Dedifferentiated amniotic fluid mesenchymal stem cell (primary cell): ENCODE measurements around the gene PRR5.

Experiments used
- DNase-seq: peaks from one replicate; pipeline ENCODE4 v3.0.0-alpha.2; 2016; ENCODE audit errors: extremely low spot score

The PRR5 gene

DNA sequence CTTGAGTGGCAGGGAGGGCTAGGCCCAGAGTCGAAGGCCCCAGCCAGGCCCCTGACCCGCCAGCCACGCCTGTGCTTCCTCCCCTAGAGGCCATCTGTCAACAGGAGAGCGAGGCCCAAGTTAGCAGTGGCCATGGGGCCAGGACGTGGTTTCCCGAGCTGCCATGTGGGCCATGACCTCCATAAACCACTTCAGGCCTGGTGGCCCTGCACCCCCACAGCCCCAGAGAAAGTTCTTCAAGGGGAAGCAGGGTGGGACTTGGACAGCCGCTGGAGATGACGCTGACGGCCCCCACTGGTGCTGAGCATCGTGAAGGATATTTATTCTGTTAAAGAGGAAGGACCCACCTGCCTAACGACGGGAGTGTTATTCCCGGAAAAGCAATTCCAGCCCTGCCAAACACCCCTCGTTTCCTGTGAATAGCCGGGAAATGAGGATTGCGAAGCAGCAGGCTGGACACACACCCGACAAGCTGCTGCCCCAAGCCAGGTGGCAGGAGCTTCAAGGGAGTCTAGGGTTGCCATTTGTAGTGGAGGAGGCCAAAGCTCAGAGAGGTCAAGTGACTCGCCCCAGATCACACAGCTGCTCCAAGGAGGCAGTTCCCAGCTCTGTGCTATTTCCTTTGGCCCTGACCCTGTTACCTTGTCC lies 12.8 kb downstream of the PRR5 start:
- no peak for DNase-seq

- no peak for DNase-seq
These were observed 16.4 kb downstream of the PRR5 start for GRCh38 chr22:44718418-44718817.

- no peak for DNase-seq
These were observed 17.8 kb downstream of the PRR5 start for GRCh38 chr22:44719586-44720368.

DNA sequence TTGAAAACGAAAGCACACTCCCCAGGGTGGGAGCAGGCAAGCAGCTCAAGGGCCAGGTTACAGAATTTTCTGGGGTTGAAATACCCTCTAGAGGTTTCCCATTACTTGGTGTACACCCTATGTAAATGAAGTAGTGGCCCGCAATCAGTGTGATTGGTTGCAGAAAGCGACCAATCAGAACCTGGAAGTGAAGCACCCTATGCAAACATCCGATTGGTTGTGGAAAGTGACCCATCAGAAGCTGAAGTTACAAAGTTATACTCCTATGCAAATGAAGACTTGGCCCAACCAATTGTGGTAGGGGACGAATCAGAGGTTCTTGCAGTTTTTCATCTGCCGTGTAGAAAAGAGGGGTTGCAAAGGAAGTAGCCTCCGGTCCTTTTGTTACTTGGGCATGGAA lies 19.2 kb downstream of the PRR5 start:
- no peak for DNase-seq

DNA sequence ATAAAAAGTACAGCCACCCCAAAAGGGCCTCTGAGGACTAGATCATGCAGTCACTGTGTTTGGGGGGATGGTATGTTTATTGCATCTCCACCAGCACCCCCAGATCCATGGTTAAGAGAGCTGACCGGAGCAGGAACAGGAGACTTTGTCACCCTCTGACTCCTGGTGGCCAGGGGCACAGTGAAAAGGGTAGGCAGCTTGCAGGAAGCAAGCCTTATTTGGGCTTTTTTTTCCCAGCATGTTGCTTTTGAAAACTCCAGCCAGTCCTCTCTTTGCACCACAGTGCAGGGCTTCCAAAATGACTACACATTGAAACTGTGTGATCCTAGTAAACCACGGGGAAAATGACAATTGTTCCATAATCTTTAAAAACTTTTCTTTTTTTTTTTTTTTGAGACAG lies 20.6 kb downstream of the PRR5 start:
- no peak for DNase-seq

GRCh38 chr22:44723801-44724200 lies 21.8 kb downstream of the PRR5 start:
- no peak for DNase-seq

- no peak for DNase-seq
These were observed 22.4 kb downstream of the PRR5 start for GRCh38 chr22:44724416-44724815.

- DNase-seq: no peak
These were observed 22.9 kb downstream of the PRR5 start for GRCh38 chr22:44724859-44725258.

DNA sequence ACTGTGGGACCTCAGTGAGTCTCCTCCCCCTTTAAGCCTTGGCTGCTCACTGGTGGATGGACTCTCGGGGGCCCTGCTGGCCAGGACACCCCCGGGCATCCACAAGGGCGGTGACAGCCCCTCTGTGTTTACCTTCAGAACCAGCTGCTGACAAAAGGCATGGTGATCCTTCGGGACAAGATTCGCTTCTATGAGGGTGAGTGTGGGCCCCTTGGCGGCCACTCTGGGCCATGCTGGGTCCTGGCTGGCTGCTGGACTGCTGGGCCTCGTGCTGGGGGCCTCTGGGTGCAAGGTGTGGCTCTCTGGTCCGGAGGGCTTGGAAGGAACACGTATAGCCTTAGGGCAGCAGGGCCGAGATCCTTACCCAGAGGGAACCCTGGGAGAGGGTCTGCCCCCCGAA lies 24.4 kb downstream of the PRR5 start:
- no peak for DNase-seq

GRCh38 chr22:44727148-44727547 lies 25.1 kb downstream of the PRR5 start:
- DNase-seq: no peak

- no peak for DNase-seq
These were observed 25.7 kb downstream of the PRR5 start for GRCh38 chr22:44727709-44728108.

DNA sequence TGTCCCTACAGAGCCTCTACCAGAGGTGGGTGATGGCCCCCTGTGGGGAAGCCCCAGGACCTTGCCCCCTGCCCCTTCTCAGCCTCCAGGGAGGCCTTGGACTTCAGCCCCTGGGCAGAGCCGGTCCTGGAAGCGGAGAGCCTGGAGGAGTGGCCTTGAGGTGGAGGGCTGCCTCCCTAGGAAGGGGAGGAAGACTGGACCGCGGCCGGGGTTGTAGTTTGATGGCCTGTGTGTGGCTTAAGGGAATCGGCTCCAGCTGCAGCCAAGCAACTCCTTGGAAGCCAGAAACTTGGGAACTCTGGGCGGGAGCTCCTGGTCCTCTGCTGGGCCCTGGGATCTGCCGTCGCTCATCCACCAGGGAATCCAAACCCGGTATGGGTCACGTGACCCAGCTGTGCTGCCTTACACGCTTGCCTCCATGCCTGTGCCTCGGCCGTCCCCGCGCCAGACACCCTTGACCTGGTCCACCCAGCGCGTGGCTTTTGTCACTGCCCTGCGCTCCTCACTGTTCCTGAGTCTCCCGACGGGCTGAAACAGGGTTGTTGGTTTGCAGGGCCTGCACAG lies 26.8 kb downstream of the PRR5 start:
- DNase-seq: no peak

DNA sequence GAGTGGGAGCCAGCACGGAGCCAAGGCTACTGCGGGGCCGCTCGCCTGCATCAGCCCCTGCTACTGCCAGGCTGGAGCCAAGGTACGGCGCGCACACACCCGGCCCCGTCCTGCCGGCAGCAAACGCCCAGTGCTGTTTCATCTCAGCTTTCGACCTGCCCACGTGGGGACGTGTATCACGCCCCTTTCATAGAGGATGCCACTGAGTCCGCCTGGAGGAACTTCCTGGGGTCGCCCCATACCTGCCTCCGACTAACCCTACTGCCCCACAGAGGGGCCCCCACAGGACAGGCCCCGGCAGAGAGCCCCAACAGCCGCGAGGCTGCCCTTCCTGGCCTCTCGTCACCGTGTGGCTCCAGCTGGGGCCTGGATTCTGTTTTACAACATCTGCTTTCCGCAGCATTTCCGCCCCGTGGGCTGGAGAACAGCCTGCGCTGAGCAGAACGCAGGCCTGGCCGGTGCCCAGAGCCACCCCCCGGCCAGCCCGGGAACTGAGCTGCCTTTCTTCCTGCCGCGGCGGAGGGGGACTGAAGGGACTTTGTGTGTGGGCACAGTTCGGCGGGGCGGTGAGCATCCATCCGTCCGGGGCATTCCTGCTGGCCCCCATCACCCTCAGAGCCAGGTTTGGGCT lies 27.5 kb downstream of the PRR5 start:
- no peak for DNase-seq

DNA sequence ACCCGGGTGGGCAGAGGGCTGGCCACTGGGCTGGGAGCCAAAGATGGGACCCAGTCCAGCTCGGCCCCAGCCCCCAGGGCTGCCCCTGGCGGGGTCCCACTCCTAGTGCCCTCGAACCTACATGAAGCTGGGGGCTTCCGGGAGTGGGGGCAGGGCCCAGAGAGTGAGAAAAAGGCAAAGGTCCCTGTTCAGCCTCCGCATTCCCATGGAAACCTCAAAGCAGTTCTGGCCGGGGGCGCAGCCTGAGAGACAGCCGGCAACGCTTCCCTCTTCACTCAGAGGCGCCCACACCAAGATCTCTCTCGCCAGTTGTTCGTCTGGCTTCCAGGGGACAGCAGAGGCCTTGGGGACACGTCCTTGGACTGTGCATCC lies 28.0 kb downstream of the PRR5 start:
- DNase-seq: no peak

DNA sequence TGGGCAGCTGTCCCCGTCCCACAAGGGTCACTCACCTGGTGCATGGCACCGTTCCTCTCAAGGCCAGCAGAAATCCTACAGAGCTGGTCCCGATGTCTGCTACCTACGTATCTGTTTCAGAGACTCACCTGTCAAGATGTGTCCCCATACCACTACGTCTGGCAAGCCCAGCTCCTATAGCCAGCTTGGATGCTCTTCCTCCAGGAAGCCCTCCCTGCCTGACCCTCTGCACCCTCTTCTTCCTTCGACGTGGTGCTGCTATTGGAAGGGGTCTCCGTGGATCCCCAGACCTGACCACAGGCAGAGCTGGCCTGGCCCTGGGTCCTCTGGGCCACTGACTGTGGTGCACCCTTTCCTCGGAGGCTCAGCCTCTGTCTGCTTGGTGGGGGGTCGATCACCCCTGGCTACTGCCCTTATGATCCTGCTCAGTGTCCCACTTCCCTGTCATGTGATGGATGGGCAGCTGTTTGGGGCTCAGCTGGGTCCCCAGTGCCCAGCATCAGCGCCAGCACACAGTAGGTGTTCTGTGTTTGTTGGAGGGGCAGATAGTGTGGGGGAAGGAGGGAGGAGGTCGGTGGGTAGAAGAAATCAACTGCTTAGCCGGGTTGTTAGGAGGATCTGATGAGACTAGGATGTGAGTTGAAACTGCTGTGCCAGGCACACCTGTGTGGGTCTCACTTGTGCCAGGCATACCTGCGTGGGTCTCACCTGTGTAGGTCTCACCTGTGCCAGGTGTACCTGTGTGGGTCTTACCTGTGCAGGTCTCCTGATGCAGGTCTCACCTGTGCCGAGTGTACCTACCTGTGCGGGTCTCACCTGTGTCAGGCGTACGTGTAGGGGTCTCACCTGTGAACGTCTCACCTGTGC lies 28.7 kb downstream of the PRR5 start:
- DNase-seq: no peak

GRCh38 chr22:44731357-44731970 lies 29.5 kb downstream of the PRR5 start:
- no peak for DNase-seq

DNA sequence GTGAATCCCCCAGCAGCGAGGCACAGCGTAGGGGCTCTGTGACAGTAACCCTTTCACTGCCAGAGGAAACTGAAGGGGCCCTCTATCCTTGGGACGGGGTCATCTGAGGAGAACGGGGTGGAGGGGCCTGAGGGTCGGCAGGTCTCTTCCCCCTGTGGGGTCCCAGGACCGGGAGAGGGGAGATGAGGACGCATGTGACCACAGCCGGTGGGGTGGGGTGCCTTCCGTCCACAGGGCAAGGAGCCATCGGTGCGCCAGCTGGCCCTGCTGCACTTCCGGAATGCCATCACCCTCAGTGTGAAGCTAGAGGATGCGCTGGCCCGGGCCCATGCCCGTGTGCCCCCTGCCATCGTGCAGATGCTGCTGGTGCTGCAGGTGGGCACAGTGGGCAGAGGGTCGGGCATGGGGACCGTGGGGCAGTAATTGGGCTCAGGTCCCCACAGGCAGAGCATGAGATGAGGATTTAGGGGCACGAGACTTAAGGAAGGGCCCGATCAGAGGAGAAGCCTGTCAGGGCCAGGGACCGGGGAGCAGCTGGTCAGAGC lies 30.1 kb downstream of the PRR5 start:
- no peak for DNase-seq

DNA sequence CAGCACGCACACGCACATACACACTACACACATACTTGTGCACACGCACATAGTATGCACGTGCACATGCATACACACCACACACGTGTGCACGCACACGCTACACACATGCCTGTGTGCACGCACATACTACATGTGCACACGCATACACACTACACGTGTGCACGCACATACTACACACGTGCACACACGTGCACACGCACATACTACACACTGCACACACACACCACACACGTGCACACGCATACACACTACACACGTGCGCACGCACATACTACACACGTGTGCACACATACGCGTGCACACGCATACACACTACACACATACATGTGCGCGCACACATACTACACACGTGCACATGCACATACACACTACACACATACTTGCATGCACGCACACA lies 30.7 kb downstream of the PRR5 start:
- DNase-seq: no peak

DNA sequence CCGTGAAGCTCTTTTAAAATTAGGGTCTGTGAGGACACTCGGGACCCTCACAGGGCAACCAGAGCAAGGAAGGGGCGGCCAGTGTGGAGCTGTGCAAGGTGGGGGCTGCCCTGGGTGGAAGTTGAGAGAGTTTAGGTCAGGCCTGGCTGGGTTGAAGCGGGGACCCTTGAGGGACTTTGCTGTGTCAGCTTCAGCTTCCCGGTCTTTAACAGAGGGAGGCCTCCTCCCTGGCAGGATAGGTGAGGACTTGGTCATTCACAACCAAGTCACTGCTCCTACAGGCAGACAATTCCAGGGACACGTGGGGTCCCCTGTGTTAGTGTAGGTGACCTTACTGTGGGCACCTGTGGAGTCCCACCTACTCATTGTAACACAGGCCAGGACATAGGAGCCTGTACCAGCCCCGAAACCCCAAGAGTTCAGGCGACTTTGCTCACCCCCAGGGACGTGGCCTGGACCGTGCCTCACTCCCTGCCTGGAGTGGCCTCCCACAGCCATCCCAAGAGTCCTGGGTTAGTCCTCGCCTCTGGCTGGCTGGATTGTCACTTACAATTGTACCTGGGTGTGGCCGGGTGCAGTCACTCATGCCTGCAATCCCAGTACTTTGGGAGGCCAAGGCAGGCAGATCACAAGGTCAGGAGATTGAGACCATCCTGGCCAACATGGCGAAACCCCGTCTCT lies 31.6 kb downstream of the PRR5 start:
- DNase-seq: no peak

DNA sequence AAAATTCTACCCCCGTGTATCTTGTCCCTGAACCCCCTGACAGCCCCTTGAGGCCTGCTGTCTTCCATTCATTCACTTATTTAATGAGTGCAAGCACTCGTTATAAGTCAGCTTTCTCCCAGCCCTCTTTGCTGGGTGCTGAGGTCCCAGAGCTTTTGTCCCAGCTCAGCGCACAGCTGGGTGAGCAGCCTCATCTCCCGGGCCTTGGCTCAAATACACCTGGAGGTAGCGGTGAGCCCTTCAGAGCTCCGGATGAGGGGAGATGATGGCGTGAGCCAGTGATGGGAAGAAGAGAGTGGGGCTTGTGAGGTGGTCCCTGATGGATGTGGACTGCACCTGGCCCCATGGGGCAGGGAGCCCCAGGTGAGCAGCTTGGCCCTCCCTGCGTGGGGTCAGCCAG lies 32.3 kb downstream of the PRR5 start:
- no peak for DNase-seq
